ENCODE results near the gene APBB2.

DNA sequence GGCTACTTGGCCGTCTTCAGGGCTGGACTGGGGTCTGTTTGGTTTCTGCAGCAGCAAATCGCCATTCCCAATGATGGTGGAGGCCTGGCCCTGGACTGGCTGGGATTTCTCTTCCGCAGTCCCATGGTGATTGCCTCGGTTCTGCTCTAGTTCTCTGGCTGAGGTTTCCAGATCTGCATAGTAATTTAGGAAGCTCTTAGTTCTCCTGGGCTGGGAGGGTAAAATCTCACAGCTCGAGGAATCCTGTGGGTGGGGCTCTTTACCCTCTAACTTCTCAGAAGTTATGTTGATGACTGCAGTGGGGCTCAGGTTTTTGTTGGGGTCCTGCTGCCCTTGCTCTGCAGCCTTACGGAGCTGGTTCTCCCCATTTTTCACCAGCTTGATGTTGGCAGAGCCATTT, 200.6 kb downstream of the APBB2 start:
- TF ChIP-seq, protein P1, sequence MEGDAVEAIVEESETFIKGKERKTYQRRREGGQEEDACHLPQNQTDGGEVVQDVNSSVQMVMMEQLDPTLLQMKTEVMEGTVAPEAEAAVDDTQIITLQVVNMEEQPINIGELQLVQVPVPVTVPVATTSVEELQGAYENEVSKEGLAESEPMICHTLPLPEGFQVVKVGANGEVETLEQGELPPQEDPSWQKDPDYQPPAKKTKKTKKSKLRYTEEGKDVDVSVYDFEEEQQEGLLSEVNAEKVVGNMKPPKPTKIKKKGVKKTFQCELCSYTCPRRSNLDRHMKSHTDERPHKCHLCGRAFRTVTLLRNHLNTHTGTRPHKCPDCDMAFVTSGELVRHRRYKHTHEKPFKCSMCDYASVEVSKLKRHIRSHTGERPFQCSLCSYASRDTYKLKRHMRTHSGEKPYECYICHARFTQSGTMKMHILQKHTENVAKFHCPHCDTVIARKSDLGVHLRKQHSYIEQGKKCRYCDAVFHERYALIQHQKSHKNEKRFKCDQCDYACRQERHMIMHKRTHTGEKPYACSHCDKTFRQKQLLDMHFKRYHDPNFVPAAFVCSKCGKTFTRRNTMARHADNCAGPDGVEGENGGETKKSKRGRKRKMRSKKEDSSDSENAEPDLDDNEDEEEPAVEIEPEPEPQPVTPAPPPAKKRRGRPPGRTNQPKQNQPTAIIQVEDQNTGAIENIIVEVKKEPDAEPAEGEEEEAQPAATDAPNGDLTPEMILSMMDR (IDR thresholded peaks at IDR 0.05), result no peak
- TF ChIP-seq POLR2A (IDR thresholded peaks at IDR 0.05), result no peak
